ENCODE data around the gene SESTD1.

The SESTD1 gene

GRCh38 chr2:179107737-179108136 lies 156.9 kb downstream of the SESTD1 start:
- no peak for DNase-seq (ENCODE audit: low spot score)
- in situ Hi-C loops (cut with MboI; ENCODE audit: low sequenced_read_pairs, unreplicated experiment): no loop called here
- no peak for TF ChIP-seq CTCF (IDR thresholded peaks at IDR 0.05; ENCODE audit: borderline replicate concordance, control extremely low read depth, extremely low read depth, insufficient read depth, missing control alignments)

- no peak for TF ChIP-seq CTCF (IDR thresholded peaks at IDR 0.05; ENCODE audit: borderline replicate concordance, control extremely low read depth, extremely low read depth, insufficient read depth, missing control alignments)
- in situ Hi-C loops (cut with MboI; ENCODE audit: low sequenced_read_pairs, unreplicated experiment): no loop called here
- DNase-seq (ENCODE audit: low spot score): no peak
These were observed 157.8 kb downstream of the SESTD1 start for GRCh38 chr2:179106676-179107428.

GRCh38 chr2:179106342-179106675 lies 158.3 kb downstream of the SESTD1 start:
- no peak for DNase-seq (ENCODE audit: low spot score)
- in situ Hi-C loops (cut with MboI; ENCODE audit: low sequenced_read_pairs, unreplicated experiment): no loop called here
- no peak for TF ChIP-seq CTCF (IDR thresholded peaks at IDR 0.05; ENCODE audit: borderline replicate concordance, control extremely low read depth, extremely low read depth, insufficient read depth, missing control alignments)

GRCh38 chr2:179104736-179105135 lies 159.9 kb downstream of the SESTD1 start:
- TF ChIP-seq CTCF (IDR thresholded peaks at IDR 0.05; ENCODE audit: borderline replicate concordance, control extremely low read depth, extremely low read depth, insufficient read depth, missing control alignments): no peak
- in situ Hi-C loops (cut with MboI; ENCODE audit: low sequenced_read_pairs, unreplicated experiment): no loop called here
- no peak for DNase-seq (ENCODE audit: low spot score)

- in situ Hi-C loops (cut with MboI; ENCODE audit: low sequenced_read_pairs, unreplicated experiment): no loop called here
- TF ChIP-seq CTCF (IDR thresholded peaks at IDR 0.05; ENCODE audit: borderline replicate concordance, control extremely low read depth, extremely low read depth, insufficient read depth, missing control alignments): no peak
- no peak for DNase-seq (ENCODE audit: low spot score)
These were observed 166.4 kb downstream of the SESTD1 start for GRCh38 chr2:179098080-179098689.

- in situ Hi-C loops (cut with MboI; ENCODE audit: low sequenced_read_pairs, unreplicated experiment): no loop called here
- TF ChIP-seq CTCF (IDR thresholded peaks at IDR 0.05; ENCODE audit: borderline replicate concordance, control extremely low read depth, extremely low read depth, insufficient read depth, missing control alignments): no peak
- no peak for DNase-seq (ENCODE audit: low spot score)
These were observed 167.5 kb downstream of the SESTD1 start for GRCh38 chr2:179097131-179097530.
